TTC549 (cell line): ENCODE data around the gene S100A12.
"Not testable (repeated sequence)": the region's sequence is repeated elsewhere in the genome, so short reads cannot be mapped to it uniquely, and the experiment has no call there.

Experiments
- FAIRE-seq: peaks from 2 replicates; lab custom pipeline; 2012; peaks lifted over from hg19 to GRCh38; lab: Jason Lieb, UNC

The S100A12 gene

GRCh38 chr1:153349363-153350320 is 25.8 kb downstream of the S100A12 start:
- FAIRE-seq: no peak

DNA sequence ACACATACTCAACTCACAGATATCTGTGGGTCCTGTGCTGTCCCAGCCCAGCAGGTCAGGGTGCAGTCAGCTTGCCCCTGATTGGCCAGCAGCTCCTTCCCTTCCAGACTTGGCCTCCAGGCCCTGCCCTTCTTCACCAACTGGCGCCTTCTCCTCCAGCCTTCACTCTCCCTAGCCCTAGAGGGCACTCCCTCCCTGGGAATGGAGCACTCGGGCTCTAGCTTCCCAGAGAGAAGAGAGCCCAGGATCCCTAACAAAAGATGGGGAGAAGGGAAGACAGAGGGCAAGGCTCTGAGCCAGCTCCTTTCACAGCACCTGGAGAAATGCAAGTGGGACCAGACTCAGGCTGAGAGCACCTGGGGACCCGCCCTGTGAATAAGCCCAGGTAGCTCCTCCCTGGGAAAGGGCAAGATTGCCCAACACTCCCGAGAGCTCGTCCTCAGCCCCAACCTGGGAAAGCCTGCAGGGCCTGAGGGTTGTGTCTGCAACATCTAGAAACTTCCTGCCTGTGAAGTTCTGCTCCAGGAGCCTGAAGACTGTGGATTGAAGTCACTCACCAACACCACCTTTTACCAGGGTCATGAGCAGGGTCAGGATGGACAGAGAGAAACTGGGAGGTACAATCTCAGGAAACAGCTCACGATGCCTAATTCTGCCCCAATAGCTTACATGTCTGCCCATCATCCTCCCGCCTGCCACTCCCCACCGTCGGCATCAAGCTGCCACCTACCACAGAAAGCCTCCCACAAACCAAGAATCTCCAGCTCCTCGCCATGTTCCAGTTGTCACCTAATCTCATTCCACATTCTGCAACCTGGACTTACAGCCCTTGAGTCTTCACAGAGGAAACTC is 26.7 kb downstream of the S100A12 start, which contains the start of gene PGLYRP4:
TSS of gene PGLYRP4 (minus strand) at position 331 of the 852 bp plus-strand sequence. CDS start 909 bp downstream, outside the sequence.
- no peak for FAIRE-seq

DNA sequence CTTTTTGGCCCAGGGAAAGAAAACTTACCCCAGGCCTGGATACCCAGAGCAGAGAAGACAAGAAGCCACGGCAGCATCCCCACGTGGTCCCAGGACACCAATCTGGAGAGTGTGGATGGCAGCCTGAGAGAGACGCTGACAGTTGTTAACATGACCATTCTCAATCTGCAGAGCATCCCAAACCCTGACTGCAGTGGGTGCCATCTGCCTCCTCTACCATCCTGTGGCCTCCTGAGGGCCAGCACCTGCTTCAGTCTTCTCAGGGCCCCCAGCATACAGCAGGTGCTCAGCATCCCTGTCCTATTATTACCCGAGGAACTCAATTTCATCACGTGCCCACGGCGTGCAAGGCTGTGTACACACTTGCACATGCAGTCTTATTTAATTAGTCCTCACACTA is 27.6 kb downstream of the S100A12 start:
- FAIRE-seq: no peak

DNA sequence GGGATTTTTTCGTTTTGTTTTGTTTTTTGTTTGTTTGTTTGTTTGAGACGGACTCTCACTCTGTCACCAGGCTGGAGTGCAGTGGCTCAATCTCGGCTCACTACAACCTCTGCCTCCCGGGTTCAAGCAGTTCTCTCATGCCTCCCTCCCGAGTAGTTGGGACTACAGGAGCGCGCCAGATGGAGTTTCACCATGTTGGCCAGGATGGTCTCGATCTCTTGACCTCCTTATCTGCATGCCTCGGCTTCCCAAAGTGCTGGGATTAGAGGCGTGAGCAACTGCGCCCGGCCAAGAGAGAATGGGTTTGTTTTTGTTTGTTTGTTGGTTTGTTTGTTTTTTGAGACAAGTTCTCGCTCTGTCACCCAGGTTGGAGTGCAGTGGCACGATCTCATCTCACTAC is 28.4 kb downstream of the S100A12 start:
- FAIRE-seq: not testable (repeated sequence)

DNA sequence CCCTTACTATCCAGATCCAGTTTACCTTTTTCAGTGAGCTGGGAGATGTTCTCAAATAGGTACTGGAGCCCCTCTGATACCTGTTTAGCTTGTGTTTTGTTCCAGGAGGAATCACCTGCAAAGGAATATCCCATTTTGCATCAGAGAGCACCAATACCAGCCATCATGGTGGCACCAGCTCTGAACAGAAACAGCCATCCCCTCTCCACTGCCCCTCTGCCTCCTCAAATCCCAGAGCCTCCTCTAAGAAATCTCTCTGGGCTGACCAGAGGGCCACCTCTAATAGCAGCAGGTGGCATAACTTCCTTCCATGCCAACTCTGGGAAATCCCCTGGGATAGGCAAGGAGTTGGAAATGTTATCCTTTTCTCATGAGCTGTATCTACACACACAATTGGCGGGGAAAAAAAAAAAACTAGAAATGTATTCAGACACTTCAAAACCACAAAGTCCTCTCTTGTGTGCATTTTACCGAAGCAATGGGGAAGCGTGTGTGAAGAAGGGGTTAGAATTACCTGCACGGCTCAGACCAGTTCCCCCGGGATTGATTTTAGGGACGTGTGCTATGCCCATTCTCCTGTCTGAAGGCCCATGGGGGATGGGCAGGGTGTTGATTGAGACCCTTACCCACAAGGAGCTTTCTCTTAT is 29.2 kb downstream of the S100A12 start:
- no peak for FAIRE-seq

DNA sequence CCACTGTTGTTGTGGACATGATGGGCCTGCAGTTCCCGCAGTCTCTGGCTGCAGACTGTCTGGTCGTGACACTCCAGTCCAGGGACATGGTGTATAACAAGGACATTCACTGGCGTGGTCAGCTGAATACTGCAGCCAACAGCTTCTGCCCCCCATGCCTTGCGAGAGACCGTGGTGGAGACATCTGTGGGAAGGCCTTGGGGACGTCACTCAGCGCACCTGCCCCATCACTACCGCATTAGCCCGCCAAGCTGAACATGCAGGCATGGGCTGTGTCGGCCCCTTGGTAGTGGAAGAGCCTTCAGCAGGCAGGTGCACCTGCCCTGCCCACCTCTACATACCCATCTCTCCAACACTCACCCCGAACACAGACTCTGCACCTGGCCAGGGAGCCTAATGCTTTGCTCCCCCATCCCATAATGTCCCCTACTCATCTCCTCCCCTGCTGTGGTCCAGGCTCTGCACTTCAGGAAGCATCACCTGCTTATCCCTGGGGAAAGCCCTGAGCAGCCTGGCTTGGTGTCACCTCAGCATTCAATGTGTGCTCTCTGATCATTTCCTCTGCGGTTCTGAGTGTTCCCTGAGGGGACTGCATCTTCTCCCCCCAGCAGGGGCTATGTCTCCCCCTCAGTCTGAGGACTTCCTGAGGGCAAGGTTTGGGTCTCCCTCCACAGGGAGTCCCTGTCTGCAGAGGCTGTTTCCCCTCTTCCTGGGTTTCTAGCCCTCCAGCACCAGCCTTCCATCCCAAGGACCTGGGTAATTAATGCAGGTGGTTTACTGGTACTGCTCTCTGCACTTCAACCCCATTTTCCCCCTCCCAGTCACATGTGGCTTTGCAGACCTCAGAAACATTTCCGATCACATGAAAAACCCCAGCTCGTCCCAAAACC is 30.0 kb downstream of the S100A12 start:
- FAIRE-seq: no peak

- FAIRE-seq: no peak
These were observed 30.7 kb downstream of the S100A12 start for GRCh38 chr1:153344718-153345025.

- FAIRE-seq: no peak
These were observed 31.4 kb downstream of the S100A12 start for GRCh38 chr1:153343811-153344717.

- FAIRE-seq: no peak
These were observed 32.3 kb downstream of the S100A12 start for GRCh38 chr1:153343040-153343681.

DNA sequence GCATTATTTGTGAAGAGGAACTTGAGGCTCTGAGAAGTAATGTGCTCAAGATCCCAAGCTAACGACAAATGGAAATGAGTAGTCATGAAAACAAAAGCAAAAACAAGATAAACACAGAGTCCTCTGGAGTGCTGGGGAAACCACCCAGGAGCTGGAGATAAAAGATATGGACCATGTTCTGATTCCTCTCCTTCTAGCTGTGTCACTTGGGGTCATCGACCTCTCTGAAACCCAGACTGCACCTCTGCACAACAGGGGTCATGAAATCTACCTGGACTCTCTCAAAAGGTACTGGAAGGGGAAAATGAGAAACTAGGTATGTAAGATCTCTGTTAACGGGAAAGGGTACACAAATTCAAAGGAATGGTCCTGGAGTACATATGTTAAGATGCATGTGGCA is 33.2 kb downstream of the S100A12 start:
- FAIRE-seq: no peak

DNA sequence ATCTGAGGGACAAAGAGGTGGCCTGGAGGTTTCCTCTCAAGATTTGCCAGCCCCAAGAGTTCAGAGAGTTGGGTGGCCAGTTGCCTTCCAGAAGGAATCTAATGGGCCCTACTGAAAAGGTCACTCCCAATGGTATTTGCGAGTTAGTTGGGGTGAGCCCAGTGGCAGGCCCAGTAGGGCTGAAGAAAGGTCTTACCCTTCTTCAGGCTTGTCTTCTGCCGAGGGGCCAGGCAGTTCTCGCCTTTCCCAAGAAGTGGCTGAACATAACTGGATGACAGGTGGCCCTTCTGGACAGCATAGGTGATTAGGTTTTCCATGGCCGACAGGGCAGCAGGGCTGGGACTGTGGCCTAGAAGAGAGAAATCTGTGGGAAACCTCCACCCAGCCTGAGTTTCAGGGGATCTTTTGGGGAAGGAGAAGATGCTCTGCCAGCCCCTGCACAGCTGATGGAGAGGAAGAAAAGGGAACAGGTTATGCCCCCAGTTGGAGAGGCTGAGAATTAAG is 33.9 kb downstream of the S100A12 start:
- FAIRE-seq: no peak

DNA sequence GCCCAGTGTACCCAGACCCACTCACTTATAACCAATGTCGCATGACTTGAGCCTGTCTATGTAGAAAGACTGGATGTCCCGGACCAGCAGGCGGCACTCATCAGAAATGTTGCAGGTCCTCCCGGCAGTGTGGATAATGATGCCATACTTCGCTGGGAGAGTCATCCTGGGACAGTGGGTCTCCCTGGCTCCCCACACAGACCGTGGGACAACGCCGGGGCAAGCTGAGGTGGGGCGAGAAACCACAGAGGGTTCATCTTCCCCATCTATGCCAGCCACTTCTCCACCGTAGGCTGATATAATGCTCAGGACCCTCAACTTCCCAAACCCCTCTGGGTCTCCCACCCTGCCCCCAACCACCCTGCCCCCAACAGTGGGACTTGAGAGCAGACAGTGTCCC is 35.1 kb downstream of the S100A12 start:
- FAIRE-seq: no peak

GRCh38 chr1:153339802-153340201 is 35.6 kb downstream of the S100A12 start:
- FAIRE-seq: no peak

DNA sequence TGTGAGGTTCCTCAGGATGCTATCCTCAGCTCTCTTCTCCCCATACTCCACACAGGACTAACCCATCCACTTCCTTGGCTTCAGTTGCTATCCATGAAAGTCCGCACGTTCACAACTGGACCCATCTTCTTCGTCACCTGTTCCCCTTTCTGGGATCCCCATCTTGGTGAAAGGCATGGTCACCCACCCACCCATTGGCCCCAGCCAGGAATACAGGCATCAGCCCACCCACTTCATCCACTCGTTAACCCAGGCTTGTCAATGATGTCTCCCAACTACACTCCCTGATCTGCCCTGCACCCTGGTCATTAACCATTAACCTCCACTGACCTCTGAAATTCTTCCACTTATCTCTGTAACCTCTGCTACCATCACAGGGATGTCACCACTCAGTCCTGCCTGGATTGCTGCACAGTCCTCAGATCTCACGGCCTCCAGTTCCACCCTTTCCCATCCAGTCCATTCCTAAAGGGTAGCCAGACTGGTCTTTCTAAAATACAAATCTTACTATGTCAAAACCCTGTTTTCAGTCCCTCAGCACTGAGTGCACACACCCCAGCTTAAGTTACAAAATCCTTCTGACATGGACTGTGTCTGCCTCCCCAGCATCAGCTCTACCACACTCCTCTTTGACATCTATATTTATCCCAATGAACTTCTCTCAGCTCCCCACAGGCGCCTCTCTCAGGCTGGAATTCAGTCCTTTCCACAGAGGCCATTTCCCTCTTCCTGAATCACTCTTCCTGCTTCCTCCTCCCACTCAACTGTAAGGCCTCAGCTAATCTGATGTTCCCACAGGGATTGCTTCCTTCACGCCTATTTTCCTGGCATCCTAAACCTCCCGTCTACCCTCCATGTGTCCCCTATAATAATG is 37.2 kb downstream of the S100A12 start:
- FAIRE-seq: no peak

GRCh38 chr1:153336650-153337049 is 38.8 kb downstream of the S100A12 start:
- no peak for FAIRE-seq

DNA sequence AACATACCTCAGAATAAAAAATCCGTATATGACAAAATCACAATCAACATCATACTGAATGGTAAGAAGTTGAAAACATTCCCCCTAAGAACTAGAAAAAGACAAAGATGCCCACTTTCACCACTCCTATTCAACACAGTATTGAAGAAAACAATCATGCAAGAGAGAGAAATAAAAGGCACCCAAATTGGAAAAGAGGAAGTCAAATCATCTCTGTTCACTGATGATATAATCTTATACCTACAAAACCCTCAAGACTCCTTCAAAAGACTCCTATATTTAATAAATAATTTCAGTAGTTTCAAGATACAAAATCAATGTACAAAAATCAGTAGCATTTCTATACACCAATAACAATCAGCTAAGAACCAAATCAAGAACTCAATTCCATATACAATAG is 41.5 kb downstream of the S100A12 start:
- FAIRE-seq: no peak

DNA sequence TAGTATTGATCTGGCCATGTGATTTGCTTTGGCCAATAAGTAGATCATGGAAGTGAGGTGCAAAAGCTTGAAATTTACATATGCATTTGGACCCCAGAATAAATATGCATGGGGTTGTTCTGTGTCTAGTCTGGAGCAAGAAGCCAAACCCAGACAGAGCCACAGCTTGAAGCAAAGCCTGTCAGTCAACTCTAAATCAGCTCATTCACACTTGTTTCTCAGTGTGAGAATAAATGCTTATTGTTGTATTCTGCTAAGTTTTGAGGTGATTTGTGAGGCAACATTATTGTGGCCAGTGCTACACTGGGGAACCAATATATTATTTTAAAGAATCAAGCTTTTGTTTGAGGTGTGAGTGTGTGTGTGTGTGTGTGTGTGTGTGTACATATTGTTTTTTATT is 50.5 kb downstream of the S100A12 start:
- FAIRE-seq: no peak
